ENCODE measurements around the gene ACOT7. TPM values are rescaled to one million over a fixed set of nuclear protein-coding genes. Genes with fewer than 3 reads are reported as not detected.
A peak's percentile ranks its signal among the peaks of the same experiment; 100 is the strongest.

Gene ACOT7
- total and polyA plus RNA-seq, 2 of the 13 experiments (the other 11 are each of a cell fraction or from before 2014, with no cell fraction given): 33.0 to 55.8 TPM

DNA sequence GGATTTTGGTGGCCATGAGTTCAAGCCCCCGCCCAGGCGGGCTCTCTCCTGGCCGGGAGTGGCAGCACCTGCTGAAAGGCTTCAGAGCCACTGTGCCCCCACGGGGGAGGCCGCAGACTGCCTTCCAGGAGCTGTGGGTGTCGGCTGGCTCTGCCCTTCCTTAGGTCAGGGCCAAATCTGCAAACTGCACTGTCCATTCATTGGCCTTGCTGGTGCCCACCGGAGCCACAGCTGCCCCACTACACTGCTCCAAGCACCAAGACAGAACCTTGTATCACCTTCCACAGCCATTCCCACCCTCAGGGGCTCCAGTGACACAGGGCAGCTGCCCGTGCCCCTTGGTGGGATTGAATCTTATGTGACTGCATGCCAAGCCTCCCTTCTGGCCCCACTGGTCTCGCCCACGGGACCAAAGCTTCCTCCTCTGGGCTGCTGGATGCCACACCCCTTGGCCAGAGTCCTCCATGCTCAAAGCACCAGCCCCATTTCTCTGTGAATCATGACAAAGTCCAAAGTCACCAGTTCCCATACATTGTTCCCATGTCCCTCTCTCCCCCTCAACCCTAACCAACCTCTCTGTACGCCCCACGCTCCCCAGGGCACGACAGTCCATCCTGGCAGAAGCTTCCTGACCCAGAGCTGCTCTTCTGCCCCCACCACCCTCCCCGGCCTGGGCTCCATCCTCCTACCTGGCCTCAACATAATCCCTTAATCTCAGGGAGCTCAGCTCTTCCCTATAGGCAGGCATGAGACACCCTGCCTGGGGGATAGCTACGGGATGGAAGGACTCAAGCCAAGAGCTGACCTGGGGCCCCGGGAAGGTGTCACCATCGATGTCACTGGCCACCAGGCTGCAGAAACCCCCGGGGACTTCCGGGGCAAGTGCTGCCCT is 111.8 kb downstream of the ACOT7 start (continued):
- peak; percentile 73; the same call in 1 of the 2 replicates for TF ChIP-seq HNRNPL (IDR thresholded peaks at IDR 0.05; ENCODE audit: low read depth, low read length)
- no peak for TF ChIP-seq ZZZ3 (CRISPR knock-in tag; IDR thresholded peaks at IDR 0.05; ENCODE audit: borderline replicate concordance)
- TF ChIP-seq MXD1 (CRISPR knock-in tag; IDR thresholded peaks at IDR 0.05): no peak
- TF ChIP-seq HNF4G (IDR thresholded peaks at IDR 0.05; ENCODE audit: borderline replicate concordance, low read depth, low read length): peak; percentile 73; the same call in 1 of the 2 replicates
- peak; percentile 67; the same call in 1 of the 2 replicates for TF ChIP-seq HNF4G (CRISPR knock-in tag; IDR thresholded peaks at IDR 0.05; ENCODE audit: borderline replicate concordance, low read depth)

- ATAC-seq: peak; percentile 88
- Histone ChIP-seq H3K4me1 (ENCODE audit: insufficient read depth, low read length) (peaks cover 27% of the 10 kb centered on the region), H3K9me3 (ENCODE audit: low read length) (no peaks in the 10 kb centered on the region), H3K27me3 (ENCODE audit: control insufficient read depth in 1 of 2, insufficient read depth in 2 of 2, low read length in 2 of 2) (no peaks in the 10 kb centered on the region), H3K27ac (ENCODE audit: extremely low read length, insufficient read depth, low read length) (peak overlapping the region; percentile 47), H3K4me3 (replicated peaks in 1 of 3; ENCODE audit: insufficient read depth in 1 of 3, low read depth in 2 of 3, low read length in 3 of 3) (no peak overlapping the region), H2AFZ (ENCODE audit: low read length) (no peak overlapping the region), H3K36me3 (replicated peaks in 1 of 2; ENCODE audit: control insufficient read depth in 1 of 2, insufficient read depth in 2 of 2, low read length in 2 of 2) (peaks cover 0 to 1% of the 10 kb centered on the region in 2 experiments; a peak in 2 of 5 replicates), H4K20me1 (ENCODE audit: insufficient read depth, low read length) (no peaks in the 10 kb centered on the region), H3K4me2 (ENCODE audit: low read depth, low read length) (no peak overlapping the region), H3K79me2 (ENCODE audit: insufficient read depth, low read length) (no peaks in the 10 kb centered on the region), H3K9ac (ENCODE audit: insufficient read depth, low read depth, low read length) (no peak overlapping the region)
- WGBS (ENCODE audit: low lambda C conversion rate): 84% methylated on average over 18 of the region's 33 CpGs
- POLR2A ChIA-PET: no interaction called here
- CTCF ChIA-PET (ENCODE audit: low intra/inter-chr PET ratio, low total read pairs): interaction anchor here (1.6 kb wide), 1 partner anchor 34 kb away, joined by 16 read pairs; no protein-coding TSS in a partner anchor
- in situ Hi-C loops (cut with HindIII; ENCODE audit: extremely low pct_ligation_motif_present, low pct_unique_long_range_greater_than_20kb) (loop anchor here (5.0 kb wide), 1 partner anchor 34 kb away; no protein-coding TSS in a partner anchor), intact Hi-C loops (cut with micrococcal nuclease; ENCODE audit: unreplicated experiment) (loop anchor here (2.0 kb wide), 1 partner anchor 34 kb away; no protein-coding TSS in a partner anchor)
- FAIRE-seq: peak; percentile 8
- no TSS peak for BruUV-seq (replicated peaks)
- DNase-seq (ENCODE audit: low spot score): peak; percentile 54
- TF ChIP-seq ZNF552 (CRISPR knock-in tag; IDR thresholded peaks at IDR 0.05; ENCODE audit: borderline replicate concordance): no peak
- no peak for TF ChIP-seq MBNL3 (CRISPR knock-in tag; conservative IDR thresholded peaks at IDR 0.05)
- TF ChIP-seq MYNN (CRISPR knock-in tag; IDR thresholded peaks at IDR 0.05; ENCODE audit: low read depth): no peak
- TF ChIP-seq RARA (CRISPR knock-in tag; IDR thresholded peaks at IDR 0.05): no peak
- TF ChIP-seq KMT2A (CRISPR knock-in tag; IDR thresholded peaks at IDR 0.05): no peak
- TF ChIP-seq ZNF597 (CRISPR knock-in tag; IDR thresholded peaks at IDR 0.05): no peak
- TF ChIP-seq, protein P1, sequence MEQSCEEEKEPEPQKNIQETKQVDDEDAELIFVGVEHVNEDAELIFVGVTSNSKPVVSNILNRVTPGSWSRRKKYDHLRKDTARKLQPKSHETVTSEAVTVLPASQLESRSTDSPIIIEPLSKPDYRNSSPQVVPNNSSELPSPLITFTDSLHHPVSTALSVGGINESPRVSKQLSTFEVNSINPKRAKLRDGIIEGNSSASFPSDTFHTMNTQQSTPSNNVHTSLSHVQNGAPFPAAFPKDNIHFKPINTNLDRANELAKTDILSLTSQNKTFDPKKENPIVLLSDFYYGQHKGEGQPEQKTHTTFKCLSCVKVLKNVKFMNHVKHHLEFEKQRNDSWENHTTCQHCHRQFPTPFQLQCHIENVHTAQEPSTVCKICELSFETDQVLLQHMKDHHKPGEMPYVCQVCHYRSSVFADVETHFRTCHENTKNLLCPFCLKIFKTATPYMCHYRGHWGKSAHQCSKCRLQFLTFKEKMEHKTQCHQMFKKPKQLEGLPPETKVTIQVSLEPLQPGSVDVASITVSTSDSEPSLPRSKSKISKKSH (CRISPR knock-in tag; IDR thresholded peaks at IDR 0.05; ENCODE audit: borderline replicate concordance): peak; percentile 41; the same call in 1 of the 2 replicates
- no peak for TF ChIP-seq KDM2A (CRISPR knock-in tag; IDR thresholded peaks at IDR 0.05; ENCODE audit: borderline replicate concordance, low read depth)
- TF ChIP-seq SAFB2 (CRISPR knock-in tag; IDR thresholded peaks at IDR 0.05; ENCODE audit: borderline replicate concordance, low read depth): no peak
- 0 out of 4 replicates have a peak, but pooled peaks have one; percentile 11 to 28 for TF ChIP-seq NR2F1 (CRISPR knock-in tag; IDR thresholded peaks at IDR 0.05)
- no peak for TF ChIP-seq PPARG (CRISPR knock-in tag; conservative IDR thresholded peaks at IDR 0.05)
Measured at GRCh38 chr1:6280761-6281451, 112.7 kb downstream of the ACOT7 start.

All from HepG2 (cell line).